ENCODE data around the gene DPY30. TPM values are rescaled to one million over a fixed set of nuclear protein-coding genes. Genes with fewer than 3 reads are reported as not detected.
"Not testable (repeated sequence)": the region's sequence is repeated elsewhere in the genome, so short reads cannot be mapped to it uniquely, and the experiment has no call there.

Gene DPY30
- 74.4 and 75.7 TPM in 2 replicates for total RNA-seq

GRCh38 chr2:32039447-32040219 is at the start of gene DPY30:
Gene DPY30 (minus strand): TSS chr2:32039805. CDS start chr2:32039456, 349 bp downstream.
- peak; percentile 97 for DNase-seq

GRCh38 chr2:32074134-32074506 is 34.5 kb upstream of the DPY30 start:
- no peak for DNase-seq

GRCh38 chr2:32067549-32067948 is 27.9 kb upstream of the DPY30 start:
- DNase-seq = no peak

- DNase-seq = no peak
These were observed 25.1 kb upstream of the DPY30 start for GRCh38 chr2:32064713-32065112.

GRCh38 chr2:32064021-32064601 is 24.5 kb upstream of the DPY30 start:
- DNase-seq = peak; percentile 19

GRCh38 chr2:32063310-32064020 is 23.9 kb upstream of the DPY30 start, which contains the start of gene SPAST:
Gene SPAST (plus strand): TSS chr2:32063556. CDS start chr2:32063832, 276 bp downstream.
- peak; percentile 98 for DNase-seq

- DNase-seq = peak; percentile 68
These were observed 22.6 kb upstream of the DPY30 start for GRCh38 chr2:32061973-32062861.

- no peak for DNase-seq
These were observed 21.8 kb upstream of the DPY30 start for GRCh38 chr2:32061430-32061829.

GRCh38 chr2:32060266-32060665 is 20.7 kb upstream of the DPY30 start:
- no peak for DNase-seq

GRCh38 chr2:32058130-32058529 is 18.5 kb upstream of the DPY30 start:
- DNase-seq = no peak

GRCh38 chr2:32054583-32054982 is 15.0 kb upstream of the DPY30 start:
- DNase-seq = not testable (repeated sequence)

GRCh38 chr2:32051836-32052439 is 12.3 kb upstream of the DPY30 start:
- no peak for DNase-seq

- DNase-seq = no peak
These were observed 4.0 kb upstream of the DPY30 start for GRCh38 chr2:32043561-32043960.

GRCh38 chr2:32034198-32034887 is 5.3 kb downstream of the DPY30 start:
- not testable (repeated sequence) for DNase-seq

- DNase-seq = not testable (repeated sequence)
These were observed 20.7 kb downstream of the DPY30 start for GRCh38 chr2:32018789-32019482.

- no peak for DNase-seq
These were observed 26.7 kb downstream of the DPY30 start for GRCh38 chr2:32012872-32013271.

- DNase-seq = no peak
These were observed 28.1 kb downstream of the DPY30 start for GRCh38 chr2:32011485-32011960.

- peak; percentile 96 for DNase-seq
These were observed 28.7 kb downstream of the DPY30 start, which contains the start of gene MEMO1 for GRCh38 chr2:32010670-32011484. Gene MEMO1 (minus strand): TSS chr2:32011008. CDS start chr2:32010247, 761 bp downstream.

GRCh38 chr2:32010280-32010669 is 29.3 kb downstream of the DPY30 start:
- DNase-seq = peak; percentile 53

Measured in dermis blood vessel endothelial cell (primary cell).